ENCODE data around the gene PNRC2.
A peak's percentile ranks its signal among the peaks of the same experiment; 100 is the strongest.
"Not testable (repeated sequence)": the region's sequence is repeated elsewhere in the genome, so short reads cannot be mapped to it uniquely, and the experiment has no call there.

Gene PNRC2

DNA sequence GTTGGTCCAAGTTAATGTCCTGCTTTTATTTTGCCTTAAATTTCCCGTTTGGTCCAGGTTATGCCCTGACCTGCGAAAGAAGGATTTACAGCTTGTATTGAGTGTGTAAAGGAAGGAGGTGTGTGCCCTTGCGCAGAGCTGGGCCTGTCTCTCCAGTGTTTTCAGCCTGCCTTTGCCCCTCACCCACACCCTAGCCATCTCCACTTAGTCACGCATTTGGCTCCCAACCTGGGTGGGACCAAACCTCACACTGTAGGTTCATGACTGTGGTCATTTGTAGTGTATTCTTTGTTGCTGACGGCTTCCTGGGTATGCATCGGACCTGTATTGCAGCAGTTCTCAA, 21.1 kb downstream of the PNRC2 start:
- DNase-seq (ENCODE audit: low read depth, low spot score): peak; percentile 20

DNA sequence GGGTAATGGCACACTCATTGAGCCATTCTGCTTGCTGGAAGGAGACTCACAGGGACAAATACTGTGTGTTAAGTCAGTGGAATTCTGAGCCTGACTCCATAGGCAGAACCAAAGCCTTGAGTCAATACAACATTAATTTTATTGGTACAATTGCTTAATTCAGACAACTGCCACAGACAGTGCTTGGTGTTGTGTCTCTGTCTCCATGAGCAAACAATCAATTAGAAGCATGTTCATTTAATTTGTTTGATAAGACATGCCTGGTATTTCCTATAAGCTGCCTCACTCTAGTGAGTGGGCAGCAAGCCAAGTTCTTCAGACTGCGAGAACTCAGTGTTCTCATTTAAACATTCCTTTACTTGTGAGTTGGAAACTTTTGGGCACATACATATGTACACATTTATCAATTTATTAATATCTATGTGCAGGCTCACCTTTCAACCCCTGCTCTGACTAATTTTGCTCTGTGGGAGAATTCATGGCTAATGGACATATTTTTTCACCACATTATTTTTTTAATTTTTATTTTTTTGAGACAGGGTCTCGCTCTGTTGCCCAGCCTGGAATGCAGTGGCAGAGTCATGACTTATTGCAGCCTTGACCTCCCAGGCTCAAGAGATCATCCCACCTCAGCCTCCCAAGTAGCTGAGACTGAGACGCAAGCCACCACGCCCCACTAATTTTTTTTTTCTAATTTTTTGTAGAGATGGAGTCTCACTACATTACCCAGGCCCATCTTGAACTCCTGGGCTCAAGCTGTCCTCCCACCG, 25.0 kb downstream of the PNRC2 start:
- DNase-seq (ENCODE audit: low read depth, low spot score): peak; percentile 50
- H3K27ac ChIP-seq: peak overlapping the region; percentile 42

More for the DNA sequence above, 21.1 kb downstream of the PNRC2 start:
- H3K27ac ChIP-seq: peak overlapping the region; percentile 87

DNA sequence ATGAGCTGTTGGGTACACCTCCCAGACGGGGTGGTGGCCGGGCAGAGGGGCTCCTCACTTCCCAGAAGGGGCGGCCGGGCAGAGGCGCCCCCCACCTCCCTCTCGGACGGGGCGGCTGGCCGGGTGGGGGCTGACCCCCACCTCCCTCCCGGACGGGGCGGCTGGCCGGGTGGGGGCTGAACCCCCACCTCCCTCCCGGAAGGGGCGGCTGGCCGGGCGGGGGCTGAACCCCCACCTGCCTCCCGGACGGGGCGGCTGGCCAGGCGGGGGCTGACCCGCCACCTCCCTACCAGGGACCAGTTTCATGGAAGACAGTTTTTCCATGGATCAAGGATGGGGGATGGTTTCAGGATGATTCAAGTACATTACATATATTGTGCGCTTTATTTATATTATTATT, 27.4 kb downstream of the PNRC2 start:
- not testable (repeated sequence) for DNase-seq (ENCODE audit: low read depth, low spot score); H3K27ac ChIP-seq

DNA sequence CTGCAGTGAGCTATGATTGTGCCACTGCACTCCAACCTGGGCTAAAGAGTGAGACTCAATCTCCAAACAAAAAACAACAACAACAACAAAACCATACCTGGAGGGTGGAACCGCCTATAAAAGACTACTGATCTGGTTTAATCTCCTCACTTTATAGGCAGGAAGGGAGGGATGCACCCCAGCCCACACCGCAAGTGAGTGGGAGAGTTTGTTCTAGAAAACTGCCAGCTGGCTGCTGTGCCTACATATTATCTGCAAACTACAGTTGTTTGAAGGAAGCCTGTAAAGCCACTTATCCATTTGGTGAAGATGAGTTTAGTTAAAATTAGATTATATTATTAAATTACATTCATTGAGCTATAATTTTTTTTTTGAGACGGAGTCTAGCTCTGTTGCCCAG, 29.6 kb downstream of the PNRC2 start:
- no peak for DNase-seq (ENCODE audit: low read depth, low spot score)
- no peak overlapping the region for H3K27ac ChIP-seq

DNA sequence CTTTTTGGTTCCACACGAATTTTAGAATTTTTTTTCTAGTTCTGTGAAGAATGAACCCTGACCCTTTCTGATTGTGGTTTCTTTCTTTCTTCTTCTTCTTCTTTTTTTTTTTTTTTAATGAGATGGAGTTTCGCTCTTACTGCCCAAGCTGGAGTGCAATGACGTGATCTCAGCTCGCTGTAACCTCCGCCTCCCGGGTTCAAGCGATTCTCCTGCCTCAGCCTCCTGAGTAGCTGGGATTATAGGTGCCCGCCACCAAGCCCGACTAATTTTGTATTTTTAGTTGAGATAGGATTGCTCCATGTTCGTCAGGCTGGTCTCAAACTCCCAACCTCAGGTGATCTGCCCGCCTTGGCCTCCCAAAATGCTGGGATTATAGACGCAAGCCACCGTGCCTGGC, 32.4 kb downstream of the PNRC2 start:
- H3K27ac ChIP-seq; DNase-seq (ENCODE audit: low read depth, low spot score): not testable (repeated sequence)

- H3K27ac ChIP-seq: no peak overlapping the region
- no peak for DNase-seq (ENCODE audit: low read depth, low spot score)
These were observed 35.8 kb downstream of the PNRC2 start for GRCh38 chr1:23995431-23995837.

GRCh38 chr1:23996700-23997229, 37.1 kb downstream of the PNRC2 start:
- no peak for DNase-seq (ENCODE audit: low read depth, low spot score)
- H3K27ac ChIP-seq: no peak overlapping the region

GRCh38 chr1:23997812-23998211, 38.2 kb downstream of the PNRC2 start:
- DNase-seq (ENCODE audit: low read depth, low spot score): no peak
- no peak overlapping the region for H3K27ac ChIP-seq

GRCh38 chr1:23999156-23999671, 39.6 kb downstream of the PNRC2 start:
- DNase-seq (ENCODE audit: low read depth, low spot score): no peak

DNA sequence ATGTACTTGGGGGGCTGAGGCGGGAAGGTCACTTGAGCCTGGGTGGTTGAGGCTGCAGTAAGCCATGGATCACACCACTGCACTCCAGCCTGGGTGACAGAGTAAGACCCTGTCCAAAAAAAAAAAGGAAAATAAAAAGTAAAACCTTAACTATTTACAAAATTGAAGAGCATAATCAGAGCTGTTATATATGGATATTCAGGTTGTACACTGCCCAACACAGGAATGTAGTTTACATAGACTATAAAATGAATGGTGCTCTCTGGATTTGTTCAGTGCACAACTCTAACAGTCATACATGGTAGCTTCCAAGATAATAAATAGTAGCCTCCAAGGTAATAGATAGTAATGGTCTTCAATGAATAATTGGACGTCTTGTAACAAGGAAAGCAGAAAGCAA, 43.1 kb downstream of the PNRC2 start:
- no peak overlapping the region for H3K27ac ChIP-seq
- no peak for DNase-seq (ENCODE audit: low read depth, low spot score)

More at GRCh38 chr1:23999156-23999671, 39.6 kb downstream of the PNRC2 start:
- H3K27ac ChIP-seq: no peak overlapping the region

DNA sequence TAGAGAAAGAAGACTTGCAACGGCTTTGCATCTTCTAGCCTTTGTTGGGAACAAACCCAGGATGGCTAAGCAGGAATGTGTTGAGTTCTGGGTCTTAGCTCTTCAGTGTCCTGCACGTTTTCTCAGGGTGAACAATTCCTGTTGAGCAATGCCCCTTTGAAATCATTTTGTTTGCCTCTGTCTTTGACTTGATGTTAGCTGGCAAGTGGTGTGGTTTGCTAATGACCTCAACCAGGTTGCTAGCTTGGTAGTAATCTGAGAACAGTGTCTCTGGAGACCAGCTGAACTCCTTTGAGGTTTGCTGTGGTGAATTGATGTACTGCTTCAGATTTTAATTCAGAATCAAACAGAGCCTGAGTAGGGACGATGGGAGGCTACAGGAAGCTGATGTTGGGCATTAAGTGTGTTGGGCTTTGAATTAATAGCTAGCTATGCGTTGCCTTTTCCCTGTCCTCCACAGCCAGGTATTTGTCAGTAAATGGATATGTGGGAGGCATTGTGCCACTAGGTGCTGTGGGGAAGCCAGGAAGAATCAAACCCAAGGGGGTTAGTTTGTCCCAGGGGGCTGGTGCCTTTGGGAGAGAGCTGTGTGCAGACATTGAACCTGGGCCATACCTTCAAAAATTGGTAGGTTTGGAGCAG, 43.8 kb downstream of the PNRC2 start:
- H3K27ac ChIP-seq: no peak overlapping the region
- no peak for DNase-seq (ENCODE audit: low read depth, low spot score)

- no peak overlapping the region for H3K27ac ChIP-seq
- no peak for DNase-seq (ENCODE audit: low read depth, low spot score)
These were observed 44.5 kb downstream of the PNRC2 start for GRCh38 chr1:24004132-24004531.

- H3K27ac ChIP-seq: no peak overlapping the region
- no peak for DNase-seq (ENCODE audit: low read depth, low spot score)
These were observed 45.5 kb downstream of the PNRC2 start for GRCh38 chr1:24005163-24005562.

DNA sequence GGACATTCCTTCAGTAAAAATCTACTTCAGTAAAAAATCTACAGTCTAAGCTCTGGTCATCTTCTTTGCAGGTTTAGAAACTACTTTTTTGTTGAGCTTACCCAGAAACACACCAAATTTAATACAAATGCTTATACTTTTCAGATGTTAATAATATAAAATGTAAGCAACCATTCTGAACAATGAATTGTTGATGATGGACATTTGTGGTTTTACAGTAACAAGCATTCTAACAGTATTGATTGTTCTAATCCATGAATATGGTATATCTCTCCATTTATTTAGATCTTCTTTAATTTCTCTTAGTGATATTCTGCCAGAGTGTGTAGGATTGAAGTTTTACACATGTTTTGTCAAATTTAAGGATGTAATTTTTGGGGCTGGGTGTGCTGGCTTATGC, 47.5 kb downstream of the PNRC2 start:
- no peak overlapping the region for H3K27ac ChIP-seq
- DNase-seq (ENCODE audit: low read depth, low spot score): no peak

- H3K27ac ChIP-seq; DNase-seq (ENCODE audit: low read depth, low spot score): not testable (repeated sequence)
These were observed 49.1 kb downstream of the PNRC2 start for GRCh38 chr1:24008574-24009184.

- DNase-seq (ENCODE audit: low read depth, low spot score): no peak
- no peak overlapping the region for H3K27ac ChIP-seq
These were observed 49.8 kb downstream of the PNRC2 start for GRCh38 chr1:24009406-24009805.

- H3K27ac ChIP-seq: no peak overlapping the region
- no peak for DNase-seq (ENCODE audit: low read depth, low spot score)
These were observed 51.0 kb downstream of the PNRC2 start for GRCh38 chr1:24010650-24011049.

- DNase-seq (ENCODE audit: low read depth, low spot score): not testable (repeated sequence)
These were observed 53.2 kb downstream of the PNRC2 start for GRCh38 chr1:24012878-24013277.

More at GRCh38 chr1:24012878-24013277, 53.2 kb downstream of the PNRC2 start:
- not testable (repeated sequence) for H3K27ac ChIP-seq

All from epithelial cell of prostate (primary cell).